Upper lobe of left lung (tissue), 6 donors: Measurements from ENCODE around the gene RAB34. TPM values are rescaled to one million over a fixed set of nuclear protein-coding genes. Genes with fewer than 3 reads are reported as not detected.

Experiments
- ATAC-seq, 2 donors: fragments of 200-7000 bp; cut with Tn5 transposase; one replicate each; pipeline ENCODE4 v1.9.1; 2022; ENCODE audit warnings: mild to moderate bottlenecking in 2 of 2, moderate library complexity in 2 of 2; ENCODE audit not compliant: low FRiP score in 2 of 2
- DNase-seq, 2 donors: peaks; one replicate each; pipeline ENCODE4 v3.0.0-alpha.2; 2019 to 2020
- H3K27ac ChIP-seq, 4 donors: fragments of 200-600 bp; sonication (generic); one replicate each; pipeline ENCODE4 v1.5.1; 2016 to 2019
- H3K27me3 ChIP-seq, 4 donors: fragments of 200-600 bp; sonication (generic); one replicate each; pipeline ENCODE4 v1.5.1; 2017 to 2019
- H3K36me3 ChIP-seq, 4 donors: fragments of 200-600 bp; sonication (generic); one replicate each; pipeline ENCODE4 v1.5.1; 2016 to 2019
- H3K4me1 ChIP-seq, 4 donors: fragments of 200-600 bp; sonication (generic); one replicate each; pipeline ENCODE4 v1.5.1; 2018 to 2019
- H3K4me3 ChIP-seq, 4 donors: fragments of 200-600 bp; sonication (generic); one replicate each; pipeline ENCODE4 v1.5.1; 2017 to 2019; ENCODE audit warnings: mild to moderate bottlenecking in 2 of 4, moderate library complexity in 1 of 4
- H3K9me3 ChIP-seq, 4 donors: fragments of 200-600 bp; sonication (generic); one replicate each; pipeline ENCODE4 v1.5.1; 2018 to 2019
- CTCF ChIP-seq, 6 experiments: fragments of 450-650 bp in 4 of 6; fragments of 200-600 bp in 2 of 6; sonication (generic) in 2 of 6; IDR thresholded peaks; one replicate each; pipeline ENCODE4 v1.5.1; 2016 to 2019; ENCODE audit warnings: antibody characterized with exemption in 6 of 6
- EP300 ChIP-seq, 4 donors: sonication (generic); formaldehyde crosslinking; IDR thresholded peaks; one replicate each; pipeline ENCODE4 v1.5.1; 2017; ENCODE audit warnings: antibody characterized with exemption in 4 of 4, control low read depth in 2 of 4
- POLR2A ChIP-seq, 4 donors: fragments of 450-650 bp; IDR thresholded peaks; one replicate each; pipeline ENCODE4 v1.5.1; 2016 to 2017; ENCODE audit warnings: antibody characterized with exemption in 4 of 4, mild to moderate bottlenecking in 2 of 4
- POLR2AphosphoS5 ChIP-seq, 2 donors: sonication (generic); formaldehyde crosslinking; IDR thresholded peaks; one replicate each; pipeline ENCODE4 v1.5.1; 2017; ENCODE audit warnings: antibody characterized with exemption in 2 of 2
- WGBS, 2 donors: methylation state at CpG; one replicate each; pipeline ENCODE4 v1.1.5; 2017 to 2018; 5-methylcytosine and 5-hydroxymethylcytosine counted together
- total RNA-seq, 6 donors: library from RNA; depleted of rRNA in 4 of 6; stranded (reverse); fragments of >200 nt in 4 of 6; gene quantifications; one replicate each; pipeline versions ENCODE4 v1.1.0 to v1.2.1, GENCODE V29; 2016 to 2021
- donor health status: DM: no; HTN: no; CAD: no; lungs with moderate emphysema.
- donor health status: DM: no; HTN: yes; CAD: no; lungs with severe emphysema.

Gene RAB34
- total RNA-seq, 6 donors from 2014 or later = 69.5 to 123 (median 85.5) TPM

GRCh38 chr17:28712705-28713415, 4.8 kb downstream of the RAB34 start:
- WGBS, 2 donors = 79 to 84% methylated on average over 7 of the region's 7 CpGs
- no peak for DNase-seq
- TF ChIP-seq POLR2AphosphoS5 (IDR thresholded peaks at IDR 0.05) (no peak), CTCF (IDR thresholded peaks at IDR 0.05) (no peak), POLR2A (IDR thresholded peaks at IDR 0.05) (no peak), EP300 (IDR thresholded peaks at IDR 0.05) (no peak)
- no peaks in the 10 kb centered on the region for H3K27me3 ChIP-seq
- peaks cover 0 to 15% (median 9%) of the 10 kb centered on the region in 4 donors for H3K36me3 ChIP-seq
- no peak overlapping the region for H3K27ac ChIP-seq
- peaks cover 23 to 45% (median 31%) of the 10 kb centered on the region in 4 donors for H3K4me1 ChIP-seq
- ATAC-seq = no peak
- H3K9me3 ChIP-seq = no peaks in the 10 kb centered on the region
- H3K4me3 ChIP-seq = no peak overlapping the region

GRCh38 chr17:28712032-28712704, 5.5 kb downstream of the RAB34 start:
- 27 to 32% methylated on average over 30 to 34 of the region's 34 CpGs for WGBS, 2 donors
- peak overlapping the region in 3 of 4 donors; percentile 59 to 75 (median 68) for H3K4me3 ChIP-seq
- ATAC-seq = peak; percentile 2 to 51
- H3K36me3 ChIP-seq = peaks cover 0 to 15% (median 9%) of the 10 kb centered on the region in 4 donors
- TF ChIP-seq POLR2AphosphoS5 (IDR thresholded peaks at IDR 0.05) (no peak), CTCF (IDR thresholded peaks at IDR 0.05) (peak in 1 of 6 experiments; percentile 6), EP300 (IDR thresholded peaks at IDR 0.05) (no peak), POLR2A (IDR thresholded peaks at IDR 0.05) (peak in 1 of 4 donors; percentile 12)
- H3K9me3 ChIP-seq = no peaks in the 10 kb centered on the region
- peak overlapping the region; percentile 81 to 89 (median 84) for H3K27ac ChIP-seq
- no peaks in the 10 kb centered on the region for H3K27me3 ChIP-seq
- peak; percentile 55 to 89 for DNase-seq
- H3K4me1 ChIP-seq = peaks cover 21 to 38% (median 26%) of the 10 kb centered on the region in 4 donors

GRCh38 chr17:28711723-28712031, 6.0 kb downstream of the RAB34 start, which contains the start of gene PROCA1:
TSS of gene PROCA1 (minus strand) at chr17:28711888. CDS start at chr17:28711660, 228 bp downstream.
- TF ChIP-seq POLR2A (IDR thresholded peaks at IDR 0.05) (no peak), EP300 (IDR thresholded peaks at IDR 0.05) (no peak), POLR2AphosphoS5 (IDR thresholded peaks at IDR 0.05) (no peak), CTCF (IDR thresholded peaks at IDR 0.05) (no peak)
- Histone ChIP-seq H3K27me3 (no peaks in the 10 kb centered on the region), H3K4me1 (peaks cover 18 to 33% (median 23%) of the 10 kb centered on the region in 4 donors), H3K36me3 (peaks cover 0 to 15% (median 9%) of the 10 kb centered on the region in 4 donors), H3K27ac (peak within 1 kb of the TSS; percentile 81 to 89 (median 84)), H3K4me3 (peak within 1 kb of the TSS; percentile 40 to 75 (median 64)), H3K9me3 (no peaks in the 10 kb centered on the region)
- peak; percentile 23 to 61 for ATAC-seq
- DNase-seq = no peak
- WGBS, 2 donors = 3 to 14% methylated on average over 6 to 20 of the region's 20 CpGs

GRCh38 chr17:28710861-28711722, 6.6 kb downstream of the RAB34 start:
- H3K36me3 ChIP-seq = peaks cover 0 to 15% (median 9%) of the 10 kb centered on the region in 4 donors
- TF ChIP-seq EP300 (IDR thresholded peaks at IDR 0.05) (no peak), POLR2AphosphoS5 (IDR thresholded peaks at IDR 0.05) (peak; percentile 44 to 74), POLR2A (IDR thresholded peaks at IDR 0.05) (peak in 3 of 4 donors; percentile 50 to 82 (median 59))
- H3K27ac ChIP-seq = peak overlapping the region; percentile 81 to 89 (median 84)
- H3K4me3 ChIP-seq = peak overlapping the region; percentile 40 to 75 (median 64)
- WGBS, 2 donors = 0 to 1% methylated on average over 45 to 58 of the region's 74 CpGs
- ATAC-seq (peak; percentile 94 to 97), DNase-seq (peak; percentile 92 to 99)
- no peaks in the 10 kb centered on the region for H3K27me3 ChIP-seq
- no peaks in the 10 kb centered on the region for H3K9me3 ChIP-seq
- peaks cover 15 to 29% (median 18%) of the 10 kb centered on the region in 4 donors for H3K4me1 ChIP-seq
